ENCODE data around the gene KPNB1.

KPNB1 gene

DNA sequence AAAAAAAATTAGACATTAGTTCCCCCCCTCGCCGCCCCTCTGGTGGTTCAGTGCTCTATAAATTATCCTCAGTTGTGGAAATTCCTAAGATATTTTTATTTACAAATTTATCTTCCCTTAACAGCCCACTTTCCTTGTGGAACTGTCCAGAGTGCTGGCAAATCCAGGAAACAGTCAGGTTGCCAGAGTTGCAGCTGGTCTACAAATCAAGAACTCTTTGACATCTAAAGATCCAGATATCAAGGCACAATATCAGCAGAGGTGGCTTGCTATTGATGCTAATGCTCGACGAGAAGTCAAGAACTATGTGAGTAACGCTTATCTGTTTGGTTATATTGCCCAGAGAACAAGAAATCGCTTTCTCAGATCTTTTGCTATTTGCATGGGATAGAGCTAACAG lies 2.9 kb downstream of the KPNB1 start:
- Histone ChIP-seq H3K4me3 (ENCODE audit: insufficient read depth, low read length, poor library complexity, severe bottlenecking) (no peak overlapping the region), H4K20me1 (ENCODE audit: low read depth, low read length) (peaks cover 37% of the 10 kb centered on the region), H3K36me3 (ENCODE audit: low read length) (peaks cover 56% of the 10 kb centered on the region), H3K4me2 (ENCODE audit: low read depth, low read length, poor library complexity, severe bottlenecking) (peak overlapping the region; percentile 98), H3K9ac (ENCODE audit: low read length) (no peak overlapping the region; the same call in 1 of the 2 replicates), H3K9me3 (ENCODE audit: insufficient read depth, low read length) (no peaks in the 10 kb centered on the region), H2AFZ (ENCODE audit: low read depth, low read length, severe bottlenecking) (no peak overlapping the region), H3F3A (ENCODE audit: insufficient read depth) (peaks cover 12% of the 10 kb centered on the region; the same call in 1 of the 2 replicates), H3K79me2 (ENCODE audit: insufficient read depth, low read length) (peaks cover 78% of the 10 kb centered on the region), H3K27me3 (ENCODE audit: low read length) (no peaks in the 10 kb centered on the region), H3K27ac (ENCODE audit: low read depth, low read length) (no peak overlapping the region), H3K9me2 (replicated peaks; ENCODE audit: insufficient read depth, low read length) (no peaks in the 10 kb centered on the region)
- TF ChIP-seq, protein P1, sequence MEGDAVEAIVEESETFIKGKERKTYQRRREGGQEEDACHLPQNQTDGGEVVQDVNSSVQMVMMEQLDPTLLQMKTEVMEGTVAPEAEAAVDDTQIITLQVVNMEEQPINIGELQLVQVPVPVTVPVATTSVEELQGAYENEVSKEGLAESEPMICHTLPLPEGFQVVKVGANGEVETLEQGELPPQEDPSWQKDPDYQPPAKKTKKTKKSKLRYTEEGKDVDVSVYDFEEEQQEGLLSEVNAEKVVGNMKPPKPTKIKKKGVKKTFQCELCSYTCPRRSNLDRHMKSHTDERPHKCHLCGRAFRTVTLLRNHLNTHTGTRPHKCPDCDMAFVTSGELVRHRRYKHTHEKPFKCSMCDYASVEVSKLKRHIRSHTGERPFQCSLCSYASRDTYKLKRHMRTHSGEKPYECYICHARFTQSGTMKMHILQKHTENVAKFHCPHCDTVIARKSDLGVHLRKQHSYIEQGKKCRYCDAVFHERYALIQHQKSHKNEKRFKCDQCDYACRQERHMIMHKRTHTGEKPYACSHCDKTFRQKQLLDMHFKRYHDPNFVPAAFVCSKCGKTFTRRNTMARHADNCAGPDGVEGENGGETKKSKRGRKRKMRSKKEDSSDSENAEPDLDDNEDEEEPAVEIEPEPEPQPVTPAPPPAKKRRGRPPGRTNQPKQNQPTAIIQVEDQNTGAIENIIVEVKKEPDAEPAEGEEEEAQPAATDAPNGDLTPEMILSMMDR (IDR thresholded peaks at IDR 0.05; ENCODE audit: insufficient read depth, low read length, poor library complexity, severe bottlenecking): no peak

DNA sequence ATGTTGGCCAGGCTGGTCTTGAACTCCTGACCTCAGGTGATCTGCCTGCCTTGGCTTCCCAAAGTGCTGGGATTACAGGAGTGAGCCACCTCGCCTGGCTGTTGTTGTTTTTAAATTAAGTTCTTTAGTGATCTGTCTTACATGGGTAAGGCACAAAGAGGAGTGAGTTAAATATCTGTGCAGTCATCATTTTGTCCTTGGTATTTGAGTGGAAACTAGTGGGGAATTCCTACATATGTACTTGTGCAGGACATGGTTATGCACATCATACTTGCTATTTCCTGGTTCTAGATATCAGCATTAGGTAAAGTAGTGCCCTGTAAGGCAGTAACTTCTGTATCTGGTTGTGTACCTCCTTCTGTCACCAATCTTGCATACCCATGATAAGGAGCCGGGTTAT lies 3.7 kb downstream of the KPNB1 start:
- no peak for TF ChIP-seq EZH2phosphoT487 (conservative IDR thresholded peaks at IDR 0.05; ENCODE audit: low read length)
- TF ChIP-seq, protein P1 (IDR thresholded peaks at IDR 0.05; ENCODE audit: insufficient read depth, low read length, poor library complexity, severe bottlenecking): no peak
- Histone ChIP-seq H3K27me3 (ENCODE audit: low read length) (no peaks in the 10 kb centered on the region), H2AFZ (ENCODE audit: low read depth, low read length, severe bottlenecking) (no peak overlapping the region), H3K9me2 (replicated peaks; ENCODE audit: insufficient read depth, low read length) (no peaks in the 10 kb centered on the region), H4K20me1 (ENCODE audit: low read depth, low read length) (peaks cover 38% of the 10 kb centered on the region), H3F3A (ENCODE audit: insufficient read depth) (peaks cover 13% of the 10 kb centered on the region; the same call in 1 of the 2 replicates), H3K4me3 (ENCODE audit: insufficient read depth, low read length, poor library complexity, severe bottlenecking) (no peak overlapping the region), H3K79me2 (ENCODE audit: insufficient read depth, low read length) (peaks cover 83% of the 10 kb centered on the region), H3K9me3 (ENCODE audit: insufficient read depth, low read length) (no peaks in the 10 kb centered on the region), H3K27ac (ENCODE audit: low read depth, low read length) (no peak overlapping the region), H3K36me3 (ENCODE audit: low read length) (peaks cover 62% of the 10 kb centered on the region), H3K4me2 (ENCODE audit: low read depth, low read length, poor library complexity, severe bottlenecking) (no peak overlapping the region), H3K9ac (ENCODE audit: low read length) (no peak overlapping the region)

DNA sequence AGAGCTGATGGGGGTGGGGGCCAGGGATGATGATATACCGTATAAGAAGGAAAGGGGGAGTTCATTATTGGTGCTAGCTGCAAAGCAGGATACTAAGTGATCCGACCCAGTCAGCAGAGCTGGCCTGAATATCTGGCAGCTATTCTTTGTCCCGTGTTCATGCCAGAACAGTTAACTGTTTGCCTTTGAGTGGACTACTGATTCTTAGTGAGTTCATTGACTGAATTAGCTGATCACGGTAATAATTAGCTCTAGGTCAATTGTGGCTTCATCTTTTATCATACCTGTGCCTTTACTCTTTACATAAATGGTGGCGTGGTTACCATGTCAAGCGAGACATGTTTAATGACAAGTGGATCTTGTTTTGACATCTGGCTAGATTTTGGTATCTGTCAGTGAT lies 5.3 kb downstream of the KPNB1 start:
- H3K4me3 ChIP-seq (ENCODE audit: insufficient read depth, low read length, poor library complexity, severe bottlenecking): no peak overlapping the region
- no peak overlapping the region for H2AFZ ChIP-seq (ENCODE audit: low read depth, low read length, severe bottlenecking)
- peaks cover 85% of the 10 kb centered on the region for H3K79me2 ChIP-seq (ENCODE audit: insufficient read depth, low read length)
- H3K9me3 ChIP-seq (ENCODE audit: insufficient read depth, low read length): no peaks in the 10 kb centered on the region
- TF ChIP-seq EZH2phosphoT487 (conservative IDR thresholded peaks at IDR 0.05; ENCODE audit: low read length): no peak
- TF ChIP-seq, protein P1 (IDR thresholded peaks at IDR 0.05; ENCODE audit: insufficient read depth, low read length, poor library complexity, severe bottlenecking): no peak
- H3K9me2 ChIP-seq (replicated peaks; ENCODE audit: insufficient read depth, low read length): no peaks in the 10 kb centered on the region
- H3K36me3 ChIP-seq (ENCODE audit: low read length): peaks cover 72% of the 10 kb centered on the region
- H3K27me3 ChIP-seq (ENCODE audit: low read length): no peaks in the 10 kb centered on the region
- H3F3A ChIP-seq (ENCODE audit: insufficient read depth): peaks cover 15% of the 10 kb centered on the region
- no peak overlapping the region for H3K9ac ChIP-seq (ENCODE audit: low read length)
- no peak overlapping the region for H3K27ac ChIP-seq (ENCODE audit: low read depth, low read length)
- H3K4me2 ChIP-seq (ENCODE audit: low read depth, low read length, poor library complexity, severe bottlenecking): no peak overlapping the region
- peaks cover 40% of the 10 kb centered on the region for H4K20me1 ChIP-seq (ENCODE audit: low read depth, low read length)

Measured in SU-DHL-6 (cell line).